AG08395 (cell line): ENCODE data around the gene FADS2.
"Not testable (repeated sequence)": the region's sequence is repeated elsewhere in the genome, so short reads cannot be mapped to it uniquely, and the experiment has no call there.

Source experiments
- DNase-seq: peaks from one replicate; pipeline ENCODE4 v3.0.0; 2012; ENCODE audit warnings: mixed read lengths, low spot score

Gene FADS2

DNA sequence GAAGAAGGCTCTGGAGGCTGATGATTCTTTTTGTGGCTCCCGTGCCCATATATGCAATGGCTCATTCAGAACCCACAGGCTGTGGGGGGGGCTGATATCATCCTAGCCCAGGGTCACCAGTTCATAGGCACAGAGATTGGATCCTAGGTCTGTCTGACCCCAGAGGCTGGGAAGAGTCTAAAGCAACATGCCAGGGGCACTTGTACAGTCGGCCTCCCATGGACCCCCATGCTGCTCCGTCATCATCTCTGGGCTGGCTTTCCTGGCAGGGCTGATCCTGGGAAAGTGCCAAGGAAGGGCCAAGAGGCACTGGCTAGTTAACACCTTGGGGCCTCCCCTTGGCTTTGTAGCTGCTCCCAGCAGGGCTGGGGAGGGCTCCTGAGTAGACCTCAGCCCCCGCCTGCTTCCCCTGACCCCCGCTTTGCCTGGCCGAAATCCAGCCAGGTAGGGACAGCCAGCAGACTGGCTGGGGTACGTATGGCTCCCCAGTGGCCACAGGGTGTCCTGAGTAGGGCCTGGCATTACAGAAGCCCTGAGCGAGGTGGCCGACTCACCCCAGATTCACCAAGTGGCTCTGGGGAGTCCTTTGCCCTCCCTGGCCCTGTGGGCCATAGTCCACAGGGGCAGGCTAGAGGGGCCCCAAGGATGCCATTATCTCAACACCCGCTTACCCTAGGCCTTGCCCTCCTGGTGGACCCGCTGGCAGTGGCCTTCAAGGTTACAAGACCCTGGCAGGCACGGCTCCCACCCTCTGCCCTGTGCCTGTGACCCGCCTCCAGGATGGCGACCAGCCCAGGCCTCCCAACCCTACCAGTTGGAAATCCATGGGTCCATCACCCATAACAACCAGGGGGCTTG lies 40.7 kb downstream of the FADS2 start:
- no peak for DNase-seq

GRCh38 chr11:61869429-61869707 lies 41.3 kb downstream of the FADS2 start:
- DNase-seq = no peak

GRCh38 chr11:61869708-61870451 lies 41.8 kb downstream of the FADS2 start:
- no peak for DNase-seq

DNA sequence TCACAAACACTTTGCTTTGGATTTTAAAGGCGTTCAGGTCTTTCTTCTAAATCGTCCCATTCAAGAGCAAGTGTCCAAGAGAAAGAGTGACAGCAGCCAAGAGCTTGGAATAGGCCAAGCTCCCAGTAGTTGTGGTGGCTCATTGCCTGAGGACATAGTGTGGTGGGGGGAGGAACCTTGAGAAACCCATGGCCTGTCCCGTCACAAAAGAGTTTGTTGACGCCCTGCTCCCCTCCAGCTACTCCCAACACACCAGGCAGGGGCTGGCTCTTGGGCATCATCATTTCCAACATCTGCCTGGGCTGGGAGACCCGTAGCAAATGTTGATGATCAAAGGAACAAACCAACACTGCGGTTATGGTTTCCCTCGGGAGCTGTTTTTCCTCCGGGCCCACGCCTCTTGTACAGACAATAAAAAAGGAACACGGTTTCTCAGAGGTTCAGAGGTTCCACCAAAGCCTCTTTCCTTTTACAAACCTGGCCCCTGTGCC lies 42.5 kb downstream of the FADS2 start:
- DNase-seq = peak; percentile 21

- DNase-seq = peak; percentile 92
These were observed 43.1 kb downstream of the FADS2 start for GRCh38 chr11:61871158-61871597.

- DNase-seq = no peak
These were observed 45.0 kb downstream of the FADS2 start for GRCh38 chr11:61872935-61873565.

- no peak for DNase-seq
These were observed 45.7 kb downstream of the FADS2 start for GRCh38 chr11:61873588-61874376.

- no peak for DNase-seq
These were observed 46.3 kb downstream of the FADS2 start for GRCh38 chr11:61874377-61874809.

DNA sequence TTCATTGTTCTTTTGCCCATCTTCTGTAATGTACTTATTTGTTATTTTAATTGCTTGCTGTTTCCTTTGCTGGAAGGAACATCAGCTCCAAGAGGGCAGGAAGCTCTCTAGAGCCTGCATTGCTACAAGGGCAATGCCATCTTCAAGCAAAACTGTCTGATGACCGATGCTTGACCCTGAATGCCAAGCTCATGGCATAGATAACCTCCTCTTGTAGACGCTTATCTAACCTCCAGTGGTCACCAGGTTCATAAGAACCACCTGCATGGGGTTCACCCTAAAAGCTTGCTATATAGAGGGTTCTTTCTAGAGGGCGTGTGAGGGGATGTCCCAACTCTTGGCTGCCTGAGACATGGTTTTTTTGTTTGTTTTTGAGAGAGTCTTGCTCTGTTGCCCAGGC lies 46.8 kb downstream of the FADS2 start:
- DNase-seq = no peak

DNA sequence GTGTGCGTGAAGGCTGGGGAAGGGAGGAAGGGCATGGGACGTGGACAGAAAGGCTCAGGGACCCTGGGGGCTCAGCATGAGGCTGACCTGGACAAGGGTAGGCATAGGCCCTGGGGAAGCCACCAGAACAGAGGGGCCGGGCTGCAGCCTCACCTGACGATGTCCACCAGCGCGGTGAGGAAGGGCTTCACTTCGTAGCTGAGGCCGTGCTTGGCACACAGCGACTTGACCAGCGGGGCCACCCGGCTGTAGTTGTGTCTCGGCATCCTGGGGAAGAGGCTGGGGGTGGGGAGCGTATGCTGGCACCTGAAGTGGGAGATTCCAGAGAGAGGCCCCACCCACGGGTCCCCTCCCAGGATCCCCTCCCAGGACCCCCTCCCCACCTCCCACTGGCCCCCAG lies 47.6 kb downstream of the FADS2 start:
- no peak for DNase-seq

GRCh38 chr11:61879152-61879551 lies 51.1 kb downstream of the FADS2 start:
- DNase-seq = no peak

GRCh38 chr11:61880031-61880430 lies 51.9 kb downstream of the FADS2 start:
- DNase-seq = no peak

DNA sequence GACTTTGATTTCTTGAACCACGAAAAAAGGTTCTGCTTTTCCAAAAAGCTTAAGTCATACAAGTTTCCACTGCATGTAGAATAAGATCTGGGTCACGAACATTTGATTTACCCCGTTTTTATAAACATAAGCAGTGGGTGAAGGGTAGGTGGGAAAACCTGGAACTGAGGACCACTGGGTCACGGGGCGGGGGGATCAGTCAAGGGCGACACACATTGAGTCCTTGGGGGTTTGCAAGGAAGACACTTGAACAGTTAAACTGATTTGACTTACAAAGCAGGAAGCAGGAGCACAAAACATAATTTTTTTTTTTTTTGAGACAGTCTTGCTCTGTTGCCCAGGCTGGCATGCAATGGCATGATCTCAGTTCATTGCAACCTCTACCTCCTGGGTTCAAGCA lies 52.4 kb downstream of the FADS2 start:
- no peak for DNase-seq

DNA sequence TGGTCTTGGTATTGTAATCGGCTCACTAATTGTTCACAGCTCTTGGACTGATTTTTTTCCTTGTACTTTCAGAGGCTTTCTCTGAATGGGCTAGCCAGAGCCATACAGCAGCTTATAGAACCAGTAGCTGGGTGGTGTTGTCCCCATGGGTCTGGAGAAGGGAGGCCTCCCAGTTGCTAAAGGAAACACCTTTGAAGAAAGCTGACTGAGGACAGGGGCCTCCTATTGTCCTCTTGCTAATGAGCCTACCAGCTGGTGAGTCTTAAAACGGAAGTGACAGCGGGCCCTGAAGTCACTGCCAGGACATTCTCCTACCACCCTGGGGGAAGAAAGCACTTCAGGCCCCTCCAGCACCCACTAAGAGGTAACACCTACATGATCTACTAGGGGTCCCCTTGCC lies 53.3 kb downstream of the FADS2 start:
- DNase-seq = no peak

- DNase-seq = not testable (repeated sequence)
These were observed 54.2 kb downstream of the FADS2 start for GRCh38 chr11:61882267-61882666.

DNA sequence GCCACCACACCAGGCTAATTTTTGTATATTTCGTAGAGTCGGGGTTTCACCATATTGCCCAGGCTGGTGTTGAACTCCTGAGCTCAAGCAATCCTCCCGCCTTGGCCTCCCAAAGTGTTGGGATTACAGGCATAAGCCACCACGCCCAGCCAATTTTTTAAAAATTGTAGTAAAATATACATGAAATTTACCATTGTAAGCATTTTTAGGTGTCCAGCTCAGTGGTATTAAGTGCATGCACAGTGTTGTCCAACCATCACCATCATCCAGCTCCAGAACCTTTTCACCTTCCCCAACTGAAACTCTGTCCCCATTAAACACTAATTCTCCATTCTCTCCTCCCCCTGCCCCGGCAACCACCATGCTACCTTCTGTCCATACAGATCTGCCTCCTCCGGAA lies 54.8 kb downstream of the FADS2 start:
- no peak for DNase-seq

- no peak for DNase-seq
These were observed 55.2 kb downstream of the FADS2 start for GRCh38 chr11:61883327-61883726.

GRCh38 chr11:61883947-61884346 lies 55.8 kb downstream of the FADS2 start:
- no peak for DNase-seq

- DNase-seq = no peak
These were observed 57.2 kb downstream of the FADS2 start for GRCh38 chr11:61885166-61885778.

DNA sequence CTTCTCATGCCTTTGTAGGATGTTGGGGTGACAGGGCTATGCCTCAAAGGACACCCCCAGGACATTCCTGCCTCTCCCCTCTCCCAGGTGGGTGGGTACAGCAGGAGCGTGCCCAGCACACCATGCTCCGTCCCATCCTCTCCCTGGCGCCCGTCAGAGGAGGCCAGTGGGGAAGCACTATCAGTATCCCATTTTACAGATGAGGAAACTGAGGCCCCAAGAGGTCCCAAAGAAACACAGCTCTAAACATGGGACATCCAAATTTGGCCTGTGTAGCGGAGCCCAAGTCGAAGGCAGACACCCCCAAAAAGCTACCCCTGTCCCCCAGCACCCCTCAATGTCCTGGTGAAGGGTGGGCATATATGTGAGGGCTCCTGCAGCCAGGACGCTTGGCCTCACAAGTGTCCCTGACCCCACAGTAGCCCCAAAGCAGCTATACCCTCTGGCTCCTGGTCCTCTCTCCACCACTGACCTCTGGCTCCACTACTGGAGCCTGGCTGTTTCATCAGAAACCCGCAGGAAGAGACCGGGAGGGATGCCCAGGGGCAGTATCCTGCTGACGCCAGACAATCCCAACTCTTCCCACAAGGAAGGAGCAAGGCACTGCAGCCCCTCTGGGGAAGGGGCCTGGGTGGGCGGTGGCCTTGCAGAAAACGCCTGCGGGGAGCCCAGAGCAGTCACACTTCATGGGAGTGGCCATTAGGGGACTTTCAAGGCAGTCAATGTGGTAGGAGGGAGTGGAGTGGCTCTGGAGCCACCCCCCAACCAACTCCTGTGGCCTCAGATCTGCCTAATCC lies 57.9 kb downstream of the FADS2 start:
- DNase-seq = no peak

DNA sequence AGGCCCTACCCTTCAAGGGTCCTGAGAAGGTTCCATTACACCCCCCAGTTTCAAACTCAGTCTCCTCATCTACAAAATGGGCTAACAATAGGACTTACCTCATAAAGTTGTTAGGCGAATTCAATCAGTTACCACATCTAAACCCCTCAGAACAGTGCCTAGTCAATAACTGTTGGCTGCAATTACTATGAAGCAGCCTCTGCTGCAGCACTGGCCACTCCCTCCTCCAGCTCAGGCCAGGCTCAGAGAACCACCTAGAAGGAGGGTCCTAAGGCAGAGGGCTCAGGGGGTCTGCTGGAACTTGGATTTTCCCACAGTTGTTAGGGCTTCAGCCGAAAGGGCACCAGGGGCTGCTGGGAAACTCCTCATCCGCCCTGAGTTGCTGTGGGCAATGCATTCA lies 58.5 kb downstream of the FADS2 start:
- DNase-seq = no peak
